ENCODE data around the gene TNC.

The TNC gene

GRCh38 chr9:115117999-115118878 is at the start of gene TNC:
TSS of gene TNC (minus strand) at chr9:115118157. CDS start at chr9:115091018, 27,139 bp downstream.
- DNase-seq, result no peak

- DNase-seq, result no peak
Measured at GRCh38 chr9:115167175-115167574, 49.2 kb upstream of the TNC start.

DNA sequence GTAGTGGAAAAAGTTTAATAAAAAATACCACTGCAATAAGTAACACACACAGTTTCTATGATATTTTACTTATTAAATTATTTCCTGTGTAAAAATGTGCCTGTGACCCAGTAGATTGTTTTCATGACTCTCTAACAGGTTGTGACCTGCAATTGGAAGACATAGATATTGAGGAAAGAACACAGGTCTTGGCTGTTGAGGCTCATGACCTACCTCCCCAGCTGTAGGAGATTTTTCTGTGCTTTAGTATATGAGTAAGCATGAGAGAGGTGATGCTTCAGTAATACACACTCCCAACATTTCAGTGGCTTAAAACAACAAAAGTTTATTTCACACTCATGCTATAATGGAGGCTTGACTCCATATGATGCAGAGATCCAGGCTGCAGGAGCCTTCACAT is 47.3 kb upstream of the TNC start:
- no peak for DNase-seq

DNA sequence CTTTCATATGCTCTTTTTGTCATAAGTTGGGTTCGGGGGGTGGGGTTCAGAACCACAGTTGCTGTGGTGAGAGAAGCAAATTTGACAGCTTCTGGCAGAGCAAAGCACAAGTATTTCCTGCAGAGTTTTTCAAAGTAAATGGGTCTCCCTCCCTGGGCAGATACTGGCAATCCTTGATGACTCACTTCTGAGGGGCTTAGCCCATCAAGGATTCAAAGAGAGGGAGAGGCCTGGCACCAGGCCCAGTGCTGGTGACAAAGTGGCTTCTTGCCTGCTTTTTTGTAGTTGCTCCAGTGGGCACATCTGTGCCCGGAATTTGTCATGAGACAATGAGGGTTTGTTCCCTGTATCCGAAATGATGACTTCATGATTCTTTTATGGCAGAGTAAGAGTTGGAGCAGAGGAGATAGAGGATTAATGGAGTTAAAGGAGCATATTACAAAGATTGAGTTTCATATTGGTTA is 46.6 kb upstream of the TNC start:
- no peak for DNase-seq

GRCh38 chr9:115162946-115163345 is 45.0 kb upstream of the TNC start:
- no peak for DNase-seq

DNA sequence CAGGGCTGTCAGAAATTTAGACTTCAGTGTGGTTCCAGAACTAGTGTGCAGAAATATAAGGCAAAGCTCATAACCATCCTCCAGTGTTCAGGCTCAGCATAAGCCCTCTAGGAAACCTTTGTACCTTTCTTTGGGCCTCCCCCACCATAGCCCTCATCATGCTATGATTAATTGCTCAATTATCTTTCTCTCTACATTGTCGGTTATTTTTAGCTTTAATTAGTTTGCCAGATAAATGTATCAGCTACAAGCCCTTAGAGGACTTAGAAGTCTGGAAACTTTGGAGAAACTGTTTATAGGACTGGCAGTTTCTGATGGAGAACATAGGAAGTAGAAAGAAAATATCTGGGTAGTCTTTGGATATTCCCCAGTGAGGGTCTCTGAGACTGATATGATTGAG is 43.5 kb upstream of the TNC start:
- DNase-seq, result no peak

DNA sequence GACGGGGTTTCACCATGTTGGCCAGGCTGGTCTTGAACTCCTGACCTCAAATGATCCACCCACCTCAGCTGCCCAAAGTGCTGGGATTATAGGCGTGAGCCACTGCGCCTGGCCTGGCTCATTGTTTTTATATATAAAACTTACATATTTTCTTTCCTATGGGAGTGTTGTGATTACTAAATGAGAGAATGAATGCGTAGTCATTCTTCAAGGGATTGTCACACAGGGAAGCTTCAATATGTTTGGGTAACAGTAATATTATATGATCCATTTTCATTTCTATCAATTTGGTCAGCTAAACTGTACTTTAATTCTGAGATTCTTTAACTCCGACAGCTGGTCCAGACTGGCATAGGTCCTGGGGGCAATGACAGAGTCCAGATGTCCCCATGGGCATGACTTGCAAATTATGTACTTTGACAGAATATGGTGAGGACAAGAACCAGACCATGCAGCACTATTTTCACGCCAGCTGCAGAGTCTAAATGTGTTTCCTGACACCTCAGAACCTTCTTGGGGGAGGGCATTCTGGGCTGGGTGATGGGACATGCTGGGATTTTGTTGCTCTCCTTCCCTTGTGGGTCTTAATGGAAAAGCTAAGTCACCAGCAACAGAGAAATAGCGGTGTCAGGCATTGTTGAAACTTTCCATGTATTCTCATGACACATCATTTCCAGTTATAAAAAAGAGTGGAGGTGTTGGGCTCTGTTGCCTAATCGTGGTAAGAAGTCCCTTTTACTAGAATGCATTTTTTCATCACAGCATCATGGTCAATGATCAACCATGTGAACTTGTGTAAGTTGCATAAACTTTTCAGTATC is 40.9 kb upstream of the TNC start:
- DNase-seq, result no peak

- DNase-seq, result no peak
Measured at GRCh38 chr9:115157245-115157674, 39.3 kb upstream of the TNC start.

- DNase-seq, result no peak
Measured at GRCh38 chr9:115155037-115155436, 37.1 kb upstream of the TNC start.

DNA sequence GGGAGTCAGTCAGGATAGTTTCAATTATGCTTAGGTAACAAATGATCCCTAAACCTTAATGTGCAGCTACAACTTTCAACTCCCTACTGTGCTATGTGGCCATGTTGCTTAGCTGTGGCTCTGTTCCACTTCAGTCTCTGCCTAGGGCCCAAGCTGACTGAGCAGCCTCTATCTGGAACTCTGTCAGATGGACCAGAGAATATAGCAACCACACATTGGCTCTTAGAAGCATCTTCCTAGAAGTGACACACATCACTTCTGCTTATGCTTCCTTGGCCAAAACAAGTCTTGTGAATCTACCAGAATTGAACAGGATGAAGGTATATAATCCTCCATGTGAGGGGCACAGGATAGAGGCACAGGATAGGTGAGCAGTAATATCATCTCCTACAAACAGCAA is 36.7 kb upstream of the TNC start:
- no peak for DNase-seq

DNA sequence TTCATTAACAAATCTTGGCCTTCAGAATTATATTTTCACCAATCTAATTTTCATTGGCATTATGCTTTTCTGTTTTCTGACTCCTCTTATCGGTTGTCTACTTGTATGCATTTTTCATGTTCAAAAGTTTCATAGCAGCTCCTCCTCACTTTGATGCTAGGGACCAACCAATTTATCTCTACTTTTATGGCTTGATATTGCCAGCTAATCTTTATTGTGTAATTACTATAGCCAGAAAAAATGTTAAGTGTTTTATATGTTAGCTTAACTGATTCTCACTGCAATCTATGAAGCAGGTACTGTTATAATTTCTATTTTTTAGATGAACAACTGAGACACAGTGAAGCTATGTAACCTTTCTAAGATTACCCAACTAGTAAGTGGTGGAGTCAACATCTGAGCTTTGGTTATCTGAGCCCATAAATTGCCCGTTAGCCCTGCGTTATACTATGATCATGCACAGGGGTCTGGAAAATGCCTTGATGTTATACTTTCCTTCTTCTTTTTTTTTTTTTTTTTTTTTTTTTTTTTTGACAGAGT is 34.4 kb upstream of the TNC start:
- DNase-seq, result no peak

GRCh38 chr9:115148721-115149120 is 30.8 kb upstream of the TNC start:
- no peak for DNase-seq

GRCh38 chr9:115146581-115147021 is 28.6 kb upstream of the TNC start:
- no peak for DNase-seq

DNA sequence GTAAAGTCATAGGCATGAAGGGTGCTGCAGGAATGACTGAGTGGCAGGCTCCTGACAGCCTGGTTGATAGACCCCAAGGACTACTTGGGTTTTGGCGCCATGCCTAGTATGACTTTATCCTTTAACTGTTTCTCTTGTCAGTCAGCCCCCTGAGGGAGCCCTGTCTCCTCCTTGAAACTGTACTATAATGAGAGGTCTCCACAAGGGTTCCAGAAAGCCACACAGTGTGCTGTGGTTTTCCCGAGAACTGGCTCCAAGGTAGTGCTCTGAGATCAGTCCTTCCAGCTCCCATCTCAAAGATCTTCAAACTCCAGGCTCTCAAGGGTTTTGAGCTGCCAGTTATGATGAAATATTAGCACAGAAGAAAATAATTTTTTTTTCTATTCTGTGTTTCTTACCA is 26.7 kb upstream of the TNC start:
- no peak for DNase-seq

GRCh38 chr9:115143689-115144088 is 25.7 kb upstream of the TNC start:
- DNase-seq, result no peak

GRCh38 chr9:115142517-115143270 is 24.7 kb upstream of the TNC start:
- no peak for DNase-seq

DNA sequence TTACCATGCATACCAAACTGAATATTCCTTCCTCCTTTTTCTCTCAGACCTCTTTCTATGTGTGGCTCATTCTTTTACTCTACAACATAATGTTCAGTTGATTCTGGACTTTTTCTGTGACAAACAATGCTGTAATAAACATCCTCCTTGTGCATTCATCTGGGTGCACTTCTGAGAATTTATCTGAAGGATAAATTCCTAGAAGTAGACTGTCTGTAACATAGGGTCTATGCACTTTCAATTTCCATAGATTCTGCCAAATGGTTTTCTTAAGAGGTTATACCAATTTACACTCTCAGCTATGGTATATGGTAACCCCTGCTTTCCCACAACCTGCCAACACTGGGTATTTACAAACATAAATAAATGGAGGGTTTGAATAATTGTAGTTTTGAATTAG is 24.1 kb upstream of the TNC start:
- no peak for DNase-seq

- DNase-seq, result no peak
Measured at GRCh38 chr9:115141612-115142011, 23.7 kb upstream of the TNC start.

DNA sequence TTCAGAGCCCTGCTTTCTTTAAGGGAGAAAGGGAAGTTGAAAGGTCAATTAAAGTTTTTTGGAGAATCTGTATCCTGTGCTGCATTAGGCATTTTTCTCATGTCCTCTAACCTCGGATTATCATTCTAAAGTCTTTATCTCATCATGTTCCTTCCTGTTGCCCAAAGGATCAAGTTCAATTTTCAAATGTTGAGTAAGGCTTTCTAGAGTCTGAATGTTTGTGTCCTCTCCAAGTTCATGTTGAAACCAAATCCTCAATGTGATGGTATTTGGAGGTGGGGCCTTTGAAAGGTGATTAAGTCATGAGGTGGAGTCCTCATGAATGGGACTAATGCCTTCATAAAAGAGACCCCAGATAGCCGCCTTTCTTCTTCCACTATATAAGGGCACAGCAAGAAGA is 20.2 kb upstream of the TNC start:
- DNase-seq, result no peak

GRCh38 chr9:115137526-115137925 is 19.6 kb upstream of the TNC start:
- DNase-seq, result no peak

DNA sequence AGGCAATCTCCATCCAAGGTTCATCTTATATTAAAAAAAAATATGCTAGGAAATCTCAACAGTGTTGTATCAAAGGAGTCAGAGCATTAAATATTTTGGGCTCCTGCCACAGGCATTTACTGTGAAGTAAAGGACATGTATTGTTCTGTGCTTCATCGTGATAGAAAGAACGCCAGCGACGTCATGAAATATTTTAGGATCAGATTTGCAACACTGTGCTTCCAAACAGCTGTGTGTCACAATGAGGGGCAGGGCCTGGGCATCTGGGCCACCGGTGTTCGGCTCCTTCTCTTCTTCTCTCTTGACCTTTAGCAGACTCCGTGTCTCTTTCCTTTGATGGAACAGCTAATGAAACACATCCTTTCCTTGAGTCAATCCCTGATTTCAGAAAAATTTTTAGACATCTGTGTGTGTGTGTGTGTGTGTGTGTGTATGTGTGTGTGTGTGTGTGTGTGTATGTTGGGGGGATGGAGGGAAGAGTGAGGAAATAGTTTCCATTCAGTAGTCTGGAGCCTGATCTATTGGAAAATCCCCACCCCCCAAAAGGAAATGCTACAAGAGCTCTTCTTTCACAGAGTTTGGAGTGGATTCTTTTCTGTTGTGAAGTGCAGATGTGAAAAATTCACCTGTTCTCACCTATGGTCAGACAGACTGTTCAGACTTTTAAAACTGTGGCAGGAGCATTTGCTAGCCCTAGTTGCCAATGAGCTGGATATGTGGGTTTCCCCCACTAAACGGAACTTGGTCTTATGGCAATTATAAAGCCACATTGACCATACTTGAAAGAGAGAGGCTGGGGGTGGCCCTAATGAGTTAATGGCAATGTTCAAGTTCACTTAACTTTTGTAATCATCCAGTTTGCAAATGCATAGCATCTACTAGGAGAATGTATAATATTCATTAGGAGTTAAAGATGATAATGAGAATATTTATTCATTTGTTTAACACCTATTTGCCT is 18.1 kb upstream of the TNC start:
- DNase-seq, result no peak

DNA sequence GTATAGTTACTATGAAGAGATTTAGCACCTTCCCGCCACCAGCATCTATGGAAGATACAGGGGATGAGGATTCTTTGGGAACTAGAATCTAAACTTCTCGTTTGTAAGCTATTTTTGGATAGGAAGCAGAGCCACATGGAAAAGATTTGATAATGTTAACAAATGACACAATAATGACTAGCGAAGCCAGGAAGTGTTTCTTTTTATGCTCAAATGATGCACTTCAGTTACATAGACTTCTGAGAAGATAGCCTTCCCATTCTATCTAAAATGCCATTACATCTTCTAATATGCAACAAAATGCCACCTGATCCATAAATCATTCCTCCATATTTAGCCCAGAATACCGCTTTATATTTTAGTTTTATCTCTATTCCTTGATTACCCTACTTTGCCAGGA is 17.0 kb upstream of the TNC start:
- no peak for DNase-seq

All from activated CD4-positive, alpha-beta T cell treated with anti-CD3 and anti-CD28 coated beads, Interleukin-2, amount 50 U/mL, for 1 hour (primary cell).